ENCODE measurements around the gene CCNK. TPM values are rescaled to one million over a fixed set of nuclear protein-coding genes. Genes with fewer than 3 reads are reported as not detected.
A peak's percentile ranks its signal among the peaks of the same experiment; 100 is the strongest.

Gene CCNK
- total RNA-seq = 10 to 100 TPM; 90.7 to 99.0 TPM

DNA sequence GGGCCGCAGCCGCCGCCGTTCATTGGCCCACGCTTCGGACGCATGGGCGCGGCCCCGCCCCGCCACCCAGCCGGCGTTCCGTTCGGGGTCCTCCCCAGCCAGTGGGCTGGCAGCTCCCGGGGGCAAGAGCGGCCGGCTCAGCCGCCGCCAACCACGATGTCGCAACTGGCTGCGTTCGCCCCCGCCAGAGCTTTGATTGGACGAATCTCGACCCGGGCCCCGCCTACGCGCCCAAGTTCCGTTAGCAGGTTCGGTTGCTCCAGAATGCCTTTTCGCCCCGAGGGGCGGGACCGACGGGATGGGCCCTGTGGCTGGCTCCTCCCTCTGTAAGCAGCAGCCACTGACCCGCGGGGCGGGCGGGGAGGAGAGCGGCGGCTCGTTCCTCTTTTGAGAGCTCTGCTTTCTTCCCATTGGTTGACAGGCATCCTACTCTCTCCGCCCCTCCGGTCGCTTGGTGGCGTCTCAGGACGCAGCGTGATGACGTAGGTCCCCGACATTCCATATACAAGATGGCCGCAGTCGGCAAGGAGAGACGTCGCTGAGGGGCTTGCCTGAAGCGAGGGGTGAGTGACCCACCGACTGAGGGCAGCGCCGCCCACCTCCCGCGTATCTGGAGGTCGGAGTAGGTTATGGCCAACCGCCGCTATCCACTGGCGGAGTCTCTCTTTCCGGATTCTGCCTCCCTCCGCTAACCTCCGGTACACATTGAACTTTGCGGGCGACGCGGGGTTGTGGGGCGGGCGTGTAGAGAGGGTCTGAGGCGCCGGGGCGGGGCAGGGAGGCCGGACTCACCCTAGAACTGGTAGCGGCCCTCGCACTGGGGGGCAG is at the start of gene CCNK:
Gene CCNK (plus strand): TSS at position 493 of the 828 bp plus-strand sequence. CDS start 11,269 bp downstream, outside the sequence.
- Mint-ChIP-seq H3K4me3 (peak within 1 kb of the TSS; percentile 90), H3K4me1 (ENCODE audit: low read depth) (peaks cover 53% of the 10 kb centered on the region), H3K27ac (peak within 1 kb of the TSS; percentile 91), H3K27me3 (ENCODE audit: low read depth) (no peaks in the 10 kb centered on the region), H3K9me3 (no peaks in the 10 kb centered on the region), H3K36me3 (ENCODE audit: low read depth) (no peaks in the 10 kb centered on the region)
- CTCF ChIA-PET = interaction anchor here (1.2 kb wide), 1 partner anchor 9 kb away, joined by 3 read pairs; no protein-coding TSS in a partner anchor
- intact Hi-C loops (cut with micrococcal nuclease) = loop anchor here (1.0 to 10.0 kb wide), 6 partner anchors 123 to 757 kb away; partner anchors contain the start of genes BCL11B, CCDC85C and CYP46A1
- peak; percentile 100 for DNase-seq

DNA sequence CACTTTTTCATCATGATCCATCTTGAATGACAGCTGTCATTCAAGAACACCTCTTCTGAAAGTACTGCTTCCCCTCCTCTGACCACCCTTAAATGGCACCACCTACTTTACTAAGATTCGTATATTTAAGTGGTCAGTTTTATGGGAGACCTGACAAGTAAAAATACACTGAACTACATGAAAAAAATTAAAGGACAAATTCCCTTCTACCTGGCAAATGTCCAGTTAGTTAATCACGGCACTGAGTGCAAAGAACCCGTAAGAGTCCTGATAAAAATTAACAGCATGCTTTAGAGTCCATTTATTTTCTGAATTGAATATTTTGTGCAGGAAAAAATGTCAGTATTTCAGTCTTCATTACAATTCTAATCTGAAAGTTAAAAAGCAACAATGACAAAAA is 49.2 kb upstream of the CCNK start:
- peaks cover 49% of the 10 kb centered on the region for H3K36me3 Mint-ChIP-seq (ENCODE audit: low read depth)
- no peak overlapping the region for H3K4me3 Mint-ChIP-seq
- intact Hi-C loops (cut with micrococcal nuclease) = no loop called here
- no peak for DNase-seq
- CTCF ChIA-PET = interaction anchor here (0.7 kb wide), 1 partner anchor 408 kb away, joined by 4 read pairs; no protein-coding TSS in a partner anchor
- H3K27me3 Mint-ChIP-seq (ENCODE audit: low read depth) = no peaks in the 10 kb centered on the region
- H3K9me3 Mint-ChIP-seq = peaks cover 6% of the 10 kb centered on the region
- H3K4me1 Mint-ChIP-seq (ENCODE audit: low read depth) = peaks cover 11% of the 10 kb centered on the region
- H3K27ac Mint-ChIP-seq = no peak overlapping the region

DNA sequence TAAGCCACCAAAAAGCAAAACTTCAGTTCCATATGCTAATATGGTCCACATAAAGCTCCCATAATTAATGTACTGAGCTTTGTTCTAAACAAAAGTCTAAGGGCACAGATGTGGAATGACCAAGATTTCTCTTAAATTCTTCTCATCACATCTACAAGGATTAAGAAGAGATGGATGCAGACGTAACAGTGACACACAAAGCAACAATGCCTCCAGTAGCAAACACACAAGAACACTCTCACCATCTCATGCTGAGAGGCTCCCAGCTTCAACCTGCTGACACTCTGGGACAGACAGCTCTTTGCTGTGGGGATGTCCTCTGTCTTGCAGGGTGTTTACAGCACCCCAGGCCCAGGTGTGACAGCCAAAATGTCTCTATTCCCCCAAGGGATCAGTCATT is 48.7 kb upstream of the CCNK start:
- intact Hi-C loops (cut with micrococcal nuclease) = no loop called here
- no peaks in the 10 kb centered on the region for H3K27me3 Mint-ChIP-seq (ENCODE audit: low read depth)
- peaks cover 54% of the 10 kb centered on the region for H3K36me3 Mint-ChIP-seq (ENCODE audit: low read depth)
- no peak overlapping the region for H3K4me3 Mint-ChIP-seq
- peaks cover 16% of the 10 kb centered on the region for H3K4me1 Mint-ChIP-seq (ENCODE audit: low read depth)
- no peak overlapping the region for H3K27ac Mint-ChIP-seq
- no peak for DNase-seq
- CTCF ChIA-PET = no interaction called here
- peaks cover 6% of the 10 kb centered on the region for H3K9me3 Mint-ChIP-seq

DNA sequence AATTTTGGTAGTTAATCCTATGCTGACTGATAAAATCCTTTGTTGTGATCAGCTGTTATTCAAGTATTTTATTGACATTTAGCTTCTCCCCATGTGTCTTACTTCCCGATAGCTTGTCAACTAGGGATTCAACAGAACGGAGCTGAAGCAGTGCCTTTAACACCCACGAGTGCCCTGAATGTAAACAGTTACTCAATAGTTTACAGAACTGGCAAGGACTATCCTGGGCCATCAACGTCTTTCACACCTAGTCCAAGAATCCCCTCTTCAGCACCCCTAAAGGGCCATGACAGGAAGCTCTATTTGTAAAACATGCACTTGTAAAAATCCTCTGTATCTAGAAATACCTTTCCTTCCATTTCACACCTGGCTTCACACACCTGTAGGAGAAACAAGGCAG is 45.9 kb upstream of the CCNK start:
- intact Hi-C loops (cut with micrococcal nuclease) = no loop called here
- no peak for DNase-seq
- H3K4me3 Mint-ChIP-seq = no peak overlapping the region
- peaks cover 39% of the 10 kb centered on the region for H3K36me3 Mint-ChIP-seq (ENCODE audit: low read depth)
- no peaks in the 10 kb centered on the region for H3K27me3 Mint-ChIP-seq (ENCODE audit: low read depth)
- H3K4me1 Mint-ChIP-seq (ENCODE audit: low read depth) = peaks cover 25% of the 10 kb centered on the region
- H3K27ac Mint-ChIP-seq = no peak overlapping the region
- CTCF ChIA-PET = interaction anchor here (0.7 to 1.7 kb wide), 5 partner anchors 19 to 305 kb away, joined by 3 to 6 read pairs (median 3); no protein-coding TSS in a partner anchor
- H3K9me3 Mint-ChIP-seq = no peaks in the 10 kb centered on the region

DNA sequence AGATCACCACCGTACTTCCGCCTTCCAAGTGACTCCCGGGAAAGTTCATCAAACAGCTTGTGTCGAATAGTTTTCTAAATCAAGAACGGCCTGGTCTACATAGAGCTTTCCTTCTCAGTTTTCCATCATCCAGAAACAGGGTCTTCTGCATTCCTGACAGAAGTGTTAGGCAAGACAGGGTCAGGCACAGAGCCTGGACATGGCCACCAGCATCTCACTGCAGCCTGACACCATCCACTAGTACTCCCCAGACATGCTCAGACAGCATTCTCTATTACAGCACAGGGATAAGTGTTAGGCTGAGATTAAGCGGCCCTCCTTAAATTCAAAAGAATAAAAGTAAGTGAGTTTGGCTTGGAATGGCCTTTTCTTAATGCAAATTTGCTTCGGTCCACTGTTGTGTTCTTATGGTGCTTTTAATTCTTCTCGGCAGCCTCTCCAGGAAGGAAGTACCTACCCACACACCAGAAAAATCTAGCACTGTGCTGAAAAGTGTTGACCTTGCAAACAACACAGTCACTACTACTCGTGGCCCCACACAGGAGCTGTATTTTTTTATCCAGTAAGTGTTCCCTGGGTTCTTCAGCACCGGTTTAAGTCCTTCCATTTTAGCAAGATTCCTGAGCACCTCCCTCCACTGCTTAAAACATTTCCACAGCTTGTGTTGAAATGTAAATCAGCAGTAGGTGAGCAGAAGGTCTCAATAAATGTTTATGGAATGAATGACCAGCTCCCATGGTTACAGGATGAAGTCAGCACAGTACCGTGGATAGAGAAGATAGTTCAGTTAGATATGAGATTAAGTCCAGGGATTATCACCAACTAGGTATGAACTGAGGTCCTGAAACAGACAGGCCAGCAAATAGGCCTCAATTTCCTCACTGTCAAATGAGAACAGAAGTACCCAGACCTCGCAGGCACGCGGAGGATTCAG is 44.7 kb upstream of the CCNK start:
- no peaks in the 10 kb centered on the region for H3K9me3 Mint-ChIP-seq
- CTCF ChIA-PET = interaction anchor here (0.7 to 1.7 kb wide), 3 partner anchors 20 to 304 kb away, joined by 3 to 6 read pairs (median 5); no protein-coding TSS in a partner anchor
- no peaks in the 10 kb centered on the region for H3K27me3 Mint-ChIP-seq (ENCODE audit: low read depth)
- no peak for DNase-seq
- H3K27ac Mint-ChIP-seq = peak overlapping the region; percentile 23
- H3K36me3 Mint-ChIP-seq (ENCODE audit: low read depth) = peaks cover 34% of the 10 kb centered on the region
- intact Hi-C loops (cut with micrococcal nuclease) = no loop called here
- H3K4me1 Mint-ChIP-seq (ENCODE audit: low read depth) = peaks cover 25% of the 10 kb centered on the region
- H3K4me3 Mint-ChIP-seq = no peak overlapping the region

DNA sequence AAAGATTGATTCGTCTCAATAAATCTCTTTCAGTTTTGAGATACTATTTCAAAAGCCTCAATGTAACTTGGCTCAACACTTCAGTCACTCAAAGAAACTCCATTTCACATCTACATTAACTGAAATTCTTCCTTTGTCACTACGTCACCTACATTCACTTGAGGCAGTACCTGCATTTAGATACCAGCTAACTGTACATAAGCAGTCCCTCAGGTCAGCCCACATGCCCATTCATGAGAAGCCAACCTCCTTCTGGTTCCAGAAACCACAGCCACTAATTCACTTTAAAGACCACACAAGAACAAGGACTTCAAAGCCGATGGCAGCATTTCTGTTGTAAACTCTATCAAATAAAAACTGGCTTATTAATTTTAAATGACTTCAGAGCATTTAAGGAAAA is 43.5 kb upstream of the CCNK start:
- intact Hi-C loops (cut with micrococcal nuclease) = no loop called here
- no peak overlapping the region for H3K4me3 Mint-ChIP-seq
- no peaks in the 10 kb centered on the region for H3K9me3 Mint-ChIP-seq
- H3K27me3 Mint-ChIP-seq (ENCODE audit: low read depth) = no peaks in the 10 kb centered on the region
- DNase-seq = no peak
- peaks cover 29% of the 10 kb centered on the region for H3K4me1 Mint-ChIP-seq (ENCODE audit: low read depth)
- no peak overlapping the region for H3K27ac Mint-ChIP-seq
- CTCF ChIA-PET = no interaction called here
- H3K36me3 Mint-ChIP-seq (ENCODE audit: low read depth) = peaks cover 38% of the 10 kb centered on the region

DNA sequence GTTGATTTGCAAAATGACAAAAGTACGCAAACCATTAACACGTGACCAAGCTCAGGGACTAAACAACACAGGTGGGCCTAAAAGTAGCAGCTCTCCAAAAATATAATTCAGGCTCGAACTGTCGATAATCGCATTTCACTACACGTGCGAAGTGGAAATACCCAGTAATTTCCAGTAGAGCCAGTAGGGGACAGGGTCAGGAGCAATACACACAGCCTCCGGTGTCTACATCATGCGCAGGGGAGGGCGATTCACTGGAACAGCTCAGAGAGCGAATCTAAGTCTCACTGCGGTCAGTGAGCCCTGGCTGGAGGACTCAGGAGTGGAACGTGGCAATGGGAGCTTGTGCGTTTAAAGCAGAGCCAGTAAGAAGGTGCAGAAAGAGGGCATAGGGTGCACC is 40.9 kb upstream of the CCNK start:
- Mint-ChIP-seq H3K36me3 (ENCODE audit: low read depth) (peaks cover 39% of the 10 kb centered on the region), H3K27me3 (ENCODE audit: low read depth) (no peaks in the 10 kb centered on the region), H3K9me3 (no peaks in the 10 kb centered on the region), H3K4me3 (no peak overlapping the region), H3K4me1 (ENCODE audit: low read depth) (peaks cover 29% of the 10 kb centered on the region), H3K27ac (no peak overlapping the region)
- CTCF ChIA-PET = interaction anchor here (1.1 kb wide), 1 partner anchor 24 kb away, joined by 4 read pairs; no protein-coding TSS in a partner anchor
- intact Hi-C loops (cut with micrococcal nuclease) = no loop called here
- DNase-seq = no peak

DNA sequence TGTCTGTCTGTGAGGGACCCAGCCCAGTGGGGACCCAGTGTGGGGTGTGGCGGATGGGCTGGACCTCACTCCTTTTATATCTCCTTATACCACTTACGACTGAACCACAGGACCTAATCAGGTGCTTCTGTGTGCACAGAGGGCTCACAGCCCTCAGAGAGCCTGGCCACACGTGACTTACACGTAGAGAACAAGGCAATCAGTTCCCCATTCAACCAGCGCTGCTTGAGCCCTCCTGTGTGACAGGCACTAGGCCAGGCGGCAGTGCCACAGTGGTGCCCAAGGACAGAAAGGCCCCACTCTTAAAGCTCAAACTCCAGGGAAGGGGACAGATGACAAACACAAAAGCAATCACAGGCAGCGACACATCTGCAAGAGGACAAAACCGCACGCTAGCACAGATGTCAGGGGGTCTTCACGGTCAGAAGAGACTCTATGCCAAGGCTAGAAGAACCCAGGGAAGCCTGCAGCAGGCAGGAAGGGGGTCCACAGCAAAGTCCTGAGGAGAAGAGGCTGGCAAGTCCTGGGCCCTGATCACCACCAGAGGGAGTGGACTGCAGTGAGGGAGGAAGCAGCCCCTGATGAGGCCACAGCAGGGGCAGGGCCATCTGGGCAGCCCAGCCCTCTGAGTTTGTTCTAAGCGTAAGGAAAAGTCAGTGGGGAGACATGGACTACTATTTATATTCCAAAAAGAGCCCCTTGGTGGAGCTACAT is 39.9 kb upstream of the CCNK start:
- H3K36me3 Mint-ChIP-seq (ENCODE audit: low read depth) = peaks cover 37% of the 10 kb centered on the region
- intact Hi-C loops (cut with micrococcal nuclease) = no loop called here
- peaks cover 23% of the 10 kb centered on the region for H3K4me1 Mint-ChIP-seq (ENCODE audit: low read depth)
- H3K9me3 Mint-ChIP-seq = no peaks in the 10 kb centered on the region
- no peak overlapping the region for H3K4me3 Mint-ChIP-seq
- H3K27ac Mint-ChIP-seq = no peak overlapping the region
- CTCF ChIA-PET = interaction anchor here (0.7 kb wide), 1 partner anchor 548 kb away, joined by 4 read pairs; no protein-coding TSS in a partner anchor
- H3K27me3 Mint-ChIP-seq (ENCODE audit: low read depth) = no peaks in the 10 kb centered on the region
- no peak for DNase-seq

DNA sequence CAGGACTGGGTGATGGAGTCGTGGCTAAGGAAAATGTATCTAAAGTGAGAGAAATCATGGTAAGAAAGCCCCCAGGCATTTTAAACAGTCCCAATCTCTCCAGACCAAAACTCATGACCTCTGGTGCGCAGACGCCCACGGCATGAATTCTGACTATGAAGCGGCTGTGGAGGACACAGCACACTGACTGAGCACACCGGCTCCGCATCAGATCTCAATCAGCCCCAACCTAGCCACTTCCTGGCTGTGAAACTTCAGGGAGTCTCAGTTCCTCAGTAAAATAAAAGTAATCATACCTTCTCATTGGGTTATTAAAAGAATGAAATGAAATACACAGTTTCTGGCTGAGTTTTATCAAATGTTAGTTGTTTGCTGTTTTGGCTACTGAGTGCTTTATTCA is 39.3 kb upstream of the CCNK start:
- Mint-ChIP-seq H3K4me3 (no peak overlapping the region), H3K4me1 (ENCODE audit: low read depth) (peaks cover 19% of the 10 kb centered on the region), H3K27ac (no peak overlapping the region), H3K27me3 (ENCODE audit: low read depth) (no peaks in the 10 kb centered on the region), H3K9me3 (no peaks in the 10 kb centered on the region), H3K36me3 (ENCODE audit: low read depth) (peaks cover 39% of the 10 kb centered on the region)
- intact Hi-C loops (cut with micrococcal nuclease) = no loop called here
- DNase-seq = no peak
- CTCF ChIA-PET = no interaction called here

DNA sequence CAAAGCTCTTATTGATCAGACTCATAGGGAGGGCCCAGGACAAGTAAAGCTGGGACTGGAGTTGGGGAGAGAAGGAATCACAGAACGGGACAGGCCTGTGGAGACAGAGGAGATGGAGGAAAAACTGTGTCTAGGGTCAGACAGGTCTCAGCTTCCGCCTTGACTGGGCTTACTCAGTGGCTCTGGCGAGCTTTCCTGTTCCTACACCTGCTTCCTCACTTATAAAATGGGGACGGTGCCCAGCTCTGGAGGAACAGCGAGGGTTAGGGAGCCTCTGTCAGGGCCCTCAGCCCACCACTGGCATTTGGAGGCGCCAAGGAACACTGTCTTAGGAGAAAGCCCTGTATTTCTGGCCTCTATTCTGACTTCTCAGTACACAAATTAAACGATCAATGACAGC is 35.3 kb upstream of the CCNK start:
- Mint-ChIP-seq H3K27me3 (ENCODE audit: low read depth) (no peaks in the 10 kb centered on the region), H3K36me3 (ENCODE audit: low read depth) (peaks cover 32% of the 10 kb centered on the region), H3K4me1 (ENCODE audit: low read depth) (peaks cover 5% of the 10 kb centered on the region), H3K9me3 (no peaks in the 10 kb centered on the region), H3K4me3 (no peak overlapping the region), H3K27ac (no peak overlapping the region)
- DNase-seq = no peak
- intact Hi-C loops (cut with micrococcal nuclease) = no loop called here
- CTCF ChIA-PET = no interaction called here

DNA sequence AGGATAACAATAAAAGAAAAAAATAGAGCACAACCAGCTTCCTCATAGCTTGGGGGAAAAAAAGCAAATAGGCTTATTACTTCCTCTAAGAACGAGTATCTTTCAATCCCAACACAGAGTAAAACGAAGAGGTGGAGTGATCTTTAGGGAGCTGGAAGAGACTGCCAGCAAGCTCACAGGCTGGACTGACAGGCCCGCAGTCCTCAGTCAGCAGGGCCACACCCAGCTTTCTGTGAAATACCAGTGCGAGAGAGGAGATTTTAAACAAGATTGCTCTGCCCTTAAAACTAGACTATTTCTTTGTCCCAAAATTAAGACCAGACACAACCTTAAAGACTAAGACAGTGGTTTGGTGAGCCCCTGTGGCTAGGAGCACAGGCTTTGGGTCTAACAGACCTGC is 33.5 kb upstream of the CCNK start:
- Mint-ChIP-seq H3K27me3 (ENCODE audit: low read depth) (no peaks in the 10 kb centered on the region), H3K4me3 (no peak overlapping the region), H3K4me1 (ENCODE audit: low read depth) (no peaks in the 10 kb centered on the region), H3K27ac (no peak overlapping the region), H3K36me3 (ENCODE audit: low read depth) (peaks cover 30% of the 10 kb centered on the region), H3K9me3 (no peaks in the 10 kb centered on the region)
- no peak for DNase-seq
- intact Hi-C loops (cut with micrococcal nuclease) = no loop called here
- CTCF ChIA-PET = no interaction called here

DNA sequence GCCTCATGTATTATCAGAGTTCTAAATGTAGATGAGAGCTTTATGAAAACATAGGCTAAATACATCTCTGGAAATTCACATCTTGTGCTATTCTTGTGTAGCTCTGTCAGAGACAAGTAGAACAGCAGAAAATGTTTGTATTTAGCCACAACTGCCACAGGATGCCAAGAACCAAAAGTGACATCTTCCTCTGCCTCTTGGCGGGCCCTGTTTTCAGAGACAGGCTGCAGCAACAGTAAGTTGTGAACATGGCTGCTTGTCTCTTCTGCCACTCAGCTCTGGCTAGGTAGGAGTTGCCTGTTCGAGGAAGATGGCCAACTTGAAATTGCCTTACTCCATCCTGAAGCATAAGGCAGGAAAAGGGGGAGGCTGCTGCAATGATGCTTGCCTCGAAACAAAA is 30.9 kb upstream of the CCNK start:
- no peaks in the 10 kb centered on the region for H3K9me3 Mint-ChIP-seq
- CTCF ChIA-PET = no interaction called here
- no peaks in the 10 kb centered on the region for H3K27me3 Mint-ChIP-seq (ENCODE audit: low read depth)
- no peaks in the 10 kb centered on the region for H3K4me1 Mint-ChIP-seq (ENCODE audit: low read depth)
- no peak overlapping the region for H3K4me3 Mint-ChIP-seq
- intact Hi-C loops (cut with micrococcal nuclease) = no loop called here
- H3K27ac Mint-ChIP-seq = no peak overlapping the region
- DNase-seq = no peak
- peaks cover 28% of the 10 kb centered on the region for H3K36me3 Mint-ChIP-seq (ENCODE audit: low read depth)

Data from activated naive CD4-positive, alpha-beta T cell treated with anti-CD3 and anti-CD28 coated beads for 36 hours (primary cell).